Nephron (organoid): ENCODE results near the gene NADK.

ENCODE experiments used
- H3K27ac Mint-ChIP-seq, 3 experiments: 2 replicates each; pipeline ENCODE4 v1.8.0; 2020; ENCODE audit warnings: mixed read lengths in 3 of 3, mild to moderate bottlenecking in 2 of 3, moderate library complexity in 1 of 3
- H3K27me3 Mint-ChIP-seq: 2 replicates; pipeline ENCODE4 v1.8.0; 2021; ENCODE audit warnings: low read depth, mild to moderate bottlenecking, moderate library complexity, mixed read lengths
- H3K36me3 Mint-ChIP-seq: 2 replicates; pipeline ENCODE4 v1.8.0; 2020; ENCODE audit warnings: low read depth, mixed read lengths
- H3K4me1 Mint-ChIP-seq: 2 replicates; pipeline ENCODE4 v1.8.0; 2020; ENCODE audit warnings: mixed read lengths
- H3K4me3 Mint-ChIP-seq, 3 experiments: 2 replicates each; pipeline ENCODE4 v1.8.0; 2020; ENCODE audit warnings: mild to moderate bottlenecking in 3 of 3, mixed read lengths in 3 of 3, moderate library complexity in 2 of 3
- H3K9me3 Mint-ChIP-seq: 2 replicates; pipeline ENCODE4 v1.8.0; 2020; ENCODE audit warnings: mixed read lengths
- TF ChIP-seq, protein P1 (sequence below), 3 experiments: fragments of 200-600 bp; sonication (generic); IDR thresholded peaks; one replicate each; pipeline ENCODE4 v1.5.0; 2021; ENCODE audit warnings: antibody characterized with exemption in 3 of 3; ENCODE audit not compliant: unreplicated experiment in 3 of 3

Gene NADK

GRCh38 chr1:1788646-1789431 lies 10.6 kb upstream of the NADK start:
- H3K36me3 Mint-ChIP-seq = peaks cover 84% of the 10 kb centered on the region
- H3K4me1 Mint-ChIP-seq = no peaks in the 10 kb centered on the region
- H3K27me3 Mint-ChIP-seq = no peaks in the 10 kb centered on the region
- no peak overlapping the region for H3K27ac Mint-ChIP-seq
- H3K4me3 Mint-ChIP-seq = no peak overlapping the region
- no peaks in the 10 kb centered on the region for H3K9me3 Mint-ChIP-seq
- TF ChIP-seq, protein P1, sequence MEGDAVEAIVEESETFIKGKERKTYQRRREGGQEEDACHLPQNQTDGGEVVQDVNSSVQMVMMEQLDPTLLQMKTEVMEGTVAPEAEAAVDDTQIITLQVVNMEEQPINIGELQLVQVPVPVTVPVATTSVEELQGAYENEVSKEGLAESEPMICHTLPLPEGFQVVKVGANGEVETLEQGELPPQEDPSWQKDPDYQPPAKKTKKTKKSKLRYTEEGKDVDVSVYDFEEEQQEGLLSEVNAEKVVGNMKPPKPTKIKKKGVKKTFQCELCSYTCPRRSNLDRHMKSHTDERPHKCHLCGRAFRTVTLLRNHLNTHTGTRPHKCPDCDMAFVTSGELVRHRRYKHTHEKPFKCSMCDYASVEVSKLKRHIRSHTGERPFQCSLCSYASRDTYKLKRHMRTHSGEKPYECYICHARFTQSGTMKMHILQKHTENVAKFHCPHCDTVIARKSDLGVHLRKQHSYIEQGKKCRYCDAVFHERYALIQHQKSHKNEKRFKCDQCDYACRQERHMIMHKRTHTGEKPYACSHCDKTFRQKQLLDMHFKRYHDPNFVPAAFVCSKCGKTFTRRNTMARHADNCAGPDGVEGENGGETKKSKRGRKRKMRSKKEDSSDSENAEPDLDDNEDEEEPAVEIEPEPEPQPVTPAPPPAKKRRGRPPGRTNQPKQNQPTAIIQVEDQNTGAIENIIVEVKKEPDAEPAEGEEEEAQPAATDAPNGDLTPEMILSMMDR (IDR thresholded peaks at IDR 0.05; ENCODE audit: unreplicated experiment in 3 of 3) = peak in 1 of 3 experiments; percentile 26

DNA sequence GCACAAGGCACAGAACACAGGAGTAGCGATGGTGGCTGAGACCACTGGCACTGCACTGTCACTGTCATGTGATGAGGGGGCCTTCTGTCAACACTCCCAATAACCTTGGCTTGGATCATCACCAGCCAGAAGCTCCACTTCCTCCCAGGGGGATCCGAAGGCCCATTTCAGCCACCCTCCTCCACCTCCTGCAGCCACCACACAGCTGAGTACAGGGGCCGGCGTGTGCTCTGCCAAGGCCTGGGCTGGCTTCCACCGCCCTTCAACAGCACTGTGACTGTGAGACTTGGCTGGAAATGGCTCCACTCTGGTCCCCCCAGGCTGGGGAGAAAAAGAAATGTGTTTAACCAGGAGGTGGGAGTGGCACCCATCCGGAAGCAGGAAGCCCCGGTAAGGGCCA lies 9.9 kb upstream of the NADK start:
- Mint-ChIP-seq H3K4me3 (no peak overlapping the region), H3K27ac (no peak overlapping the region), H3K4me1 (no peaks in the 10 kb centered on the region), H3K36me3 (peaks cover 79% of the 10 kb centered on the region), H3K27me3 (no peaks in the 10 kb centered on the region), H3K9me3 (no peaks in the 10 kb centered on the region)
- TF ChIP-seq, protein P1 (IDR thresholded peaks at IDR 0.05; ENCODE audit: unreplicated experiment in 3 of 3) = no peak

- no peaks in the 10 kb centered on the region for H3K27me3 Mint-ChIP-seq
- H3K4me1 Mint-ChIP-seq = no peaks in the 10 kb centered on the region
- H3K27ac Mint-ChIP-seq = no peak overlapping the region
- H3K4me3 Mint-ChIP-seq = no peak overlapping the region
- TF ChIP-seq, protein P1 (IDR thresholded peaks at IDR 0.05; ENCODE audit: unreplicated experiment in 3 of 3) = no peak
- H3K36me3 Mint-ChIP-seq = peaks cover 70% of the 10 kb centered on the region
- H3K9me3 Mint-ChIP-seq = no peaks in the 10 kb centered on the region
Observed at GRCh38 chr1:1786836-1787605, 8.8 kb upstream of the NADK start.

- peaks cover 5% of the 10 kb centered on the region for H3K4me1 Mint-ChIP-seq
- H3K27me3 Mint-ChIP-seq = no peaks in the 10 kb centered on the region
Observed at GRCh38 chr1:1785666-1786065, 7.4 kb upstream of the NADK start.

DNA sequence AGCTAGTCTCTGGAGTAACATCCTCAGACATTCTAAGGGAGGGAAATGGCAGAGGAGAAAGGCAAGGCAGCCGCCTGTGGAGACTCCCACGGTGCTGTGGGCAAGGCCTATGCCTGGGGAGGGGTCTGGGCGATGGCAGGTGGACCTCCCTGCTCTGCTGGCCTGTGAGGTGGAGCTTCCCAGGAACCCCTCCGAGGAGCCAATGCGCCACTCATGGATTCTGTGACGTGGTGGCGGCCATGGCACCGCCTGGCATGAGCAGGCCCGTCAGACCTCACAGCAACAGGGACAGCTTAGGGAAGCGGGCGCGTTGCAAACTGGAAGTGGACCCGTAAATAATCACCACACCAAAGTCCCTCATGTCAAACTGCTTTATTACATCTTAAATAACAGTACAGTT lies 6.7 kb upstream of the NADK start:
- no peaks in the 10 kb centered on the region for H3K9me3 Mint-ChIP-seq

More at GRCh38 chr1:1785666-1786065, 7.4 kb upstream of the NADK start:
- Mint-ChIP-seq H3K9me3 (no peaks in the 10 kb centered on the region), H3K36me3 (peaks cover 61% of the 10 kb centered on the region), H3K27ac (no peak overlapping the region), H3K4me3 (no peak overlapping the region)
- TF ChIP-seq, protein P1 (IDR thresholded peaks at IDR 0.05; ENCODE audit: unreplicated experiment in 3 of 3) = no peak

More for the DNA sequence above, 6.7 kb upstream of the NADK start:
- Mint-ChIP-seq H3K27ac (no peak overlapping the region), H3K4me1 (peaks cover 7% of the 10 kb centered on the region), H3K27me3 (no peaks in the 10 kb centered on the region), H3K4me3 (no peak overlapping the region), H3K36me3 (peaks cover 54% of the 10 kb centered on the region)
- TF ChIP-seq, protein P1 (IDR thresholded peaks at IDR 0.05; ENCODE audit: unreplicated experiment in 3 of 3) = no peak
